ENCODE results near the gene UBE2H. TPM values are rescaled to one million over a fixed set of nuclear protein-coding genes. Genes with fewer than 3 reads are reported as not detected.
A peak's percentile ranks its signal among the peaks of the same experiment; 100 is the strongest.

Gene UBE2H
- total and polyA plus RNA-seq, 10 of the 15 experiments (the other 5 are each of a cell fraction or from before 2014, with no cell fraction given), result 15.6 to 75.5 (median 32.8) TPM

GRCh38 chr7:129989466-129989865 is 36.7 kb upstream of the UBE2H start (continued):
- TF ChIP-seq NR2C2 (IDR thresholded peaks at IDR 0.05; ENCODE audit: borderline replicate concordance, control insufficient read depth, insufficient read length, low read depth) (no peak), MEF2B (IDR thresholded peaks at IDR 0.05; ENCODE audit: partially characterized antibody, poor library complexity, severe bottlenecking) (peak; percentile 13), E4F1 (IDR thresholded peaks at IDR 0.05; ENCODE audit: borderline replicate concordance, partially characterized antibody) (no peak), TCF7 (IDR thresholded peaks at IDR 0.05; ENCODE audit: borderline replicate concordance) (peak; percentile 91), HSF1 (IDR thresholded peaks at IDR 0.05; ENCODE audit: low read depth, low read length) (no peak), MLLT1 (IDR thresholded peaks at IDR 0.05) (no peak), NBN (IDR thresholded peaks at IDR 0.05) (no peak), SMAD1 (IDR thresholded peaks at IDR 0.05; ENCODE audit: low read depth, partially characterized antibody) (peak; percentile 85), JUNB (IDR thresholded peaks at IDR 0.05) (0 out of 2 replicates have a peak, but pooled peaks have one; percentile 18), ATF2 (IDR thresholded peaks at IDR 0.05; ENCODE audit: low read length) (0 out of 2 replicates have a peak, but pooled peaks have one; percentile 26), PKNOX1 (IDR thresholded peaks at IDR 0.05) (peak; percentile 59), HDGF (IDR thresholded peaks at IDR 0.05) (no peak)

Measured in GM12878 (cell line).